NCI-H2227 treated with DMSO at 0.1 percent for 48 hours (cell line): ENCODE measurements around the gene PCDHGB3.
"Not testable (repeated sequence)": the region's sequence is repeated elsewhere in the genome, so short reads cannot be mapped to it uniquely, and the experiment has no call there.

ENCODE experiments used
- DNase-seq: peaks from one replicate; lab custom pipeline; 2025; lab: John Stamatoyannopoulos, UW

PCDHGB3 gene

DNA sequence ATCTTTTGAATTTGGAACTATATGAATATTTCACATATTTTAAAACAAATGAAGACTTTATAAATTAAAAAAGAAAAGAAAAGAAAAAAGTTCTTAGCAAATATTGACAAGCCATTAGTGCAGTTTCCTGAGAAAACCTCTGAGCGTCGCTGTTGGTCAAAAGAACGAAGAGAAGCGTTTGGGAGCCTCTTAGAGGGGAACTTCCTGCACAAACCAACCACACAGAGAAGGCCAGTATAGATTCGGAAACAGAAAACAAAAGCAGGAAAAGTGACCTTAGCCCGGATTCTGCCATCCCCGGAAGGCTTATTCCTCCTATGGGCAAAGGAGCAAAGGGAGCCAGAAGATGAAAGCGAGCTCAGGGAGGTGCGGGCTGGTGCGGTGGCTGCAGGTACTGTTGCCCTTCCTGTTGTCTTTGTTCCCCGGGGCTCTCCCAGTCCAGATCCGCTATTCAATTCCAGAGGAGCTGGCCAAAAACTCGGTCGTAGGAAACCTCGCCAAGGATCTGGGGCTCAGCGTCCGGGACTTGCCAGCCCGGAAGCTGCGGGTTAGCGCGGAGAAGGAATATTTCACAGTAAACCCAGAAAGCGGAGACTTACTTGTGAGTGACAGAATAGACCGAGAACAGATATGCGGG, 10.1 kb upstream of the PCDHGB3 start, which contains the start of gene PCDHGB2:
Gene PCDHGB2, plus strand, starts transcription at position 205 of the 637 bp plus-strand sequence. Its CDS starts 142 bp downstream, at position 347.
- DNase-seq: no peak

DNA sequence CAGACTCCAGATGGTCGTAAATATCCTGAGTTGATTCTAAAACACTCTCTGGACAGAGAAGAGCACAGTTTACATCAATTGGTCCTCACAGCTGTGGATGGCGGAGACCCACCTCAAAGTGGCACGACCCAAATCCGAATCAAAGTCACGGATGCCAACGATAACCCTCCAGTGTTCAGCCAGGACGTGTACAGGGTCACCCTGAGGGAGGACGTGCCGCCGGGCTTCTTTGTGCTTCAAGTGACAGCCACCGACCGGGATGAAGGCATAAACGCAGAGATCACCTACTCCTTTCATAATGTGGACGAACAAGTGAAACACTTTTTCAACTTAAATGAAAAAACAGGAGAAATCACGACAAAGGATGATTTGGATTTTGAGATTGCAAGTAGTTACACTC, 9.4 kb upstream of the PCDHGB3 start:
- no peak for DNase-seq

DNA sequence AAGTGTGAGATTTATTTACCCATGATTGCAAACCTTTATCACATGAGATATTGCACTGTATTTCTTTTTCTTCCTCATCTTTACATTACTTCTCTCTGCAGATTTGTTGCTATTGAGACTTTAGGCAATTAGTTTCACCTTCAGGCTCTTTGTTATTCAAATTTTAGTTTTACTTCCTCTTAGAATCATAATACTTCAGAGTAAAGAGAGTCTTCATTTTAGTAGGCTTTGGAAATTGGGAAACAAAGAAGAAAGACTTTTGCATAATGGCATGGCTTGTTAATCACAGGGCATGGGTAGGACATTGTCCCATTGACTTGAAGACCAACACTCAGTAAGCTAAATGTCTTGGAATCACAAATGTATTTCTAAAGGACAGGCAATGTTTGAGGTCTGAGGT, 7.3 kb upstream of the PCDHGB3 start:
- DNase-seq: no peak

DNA sequence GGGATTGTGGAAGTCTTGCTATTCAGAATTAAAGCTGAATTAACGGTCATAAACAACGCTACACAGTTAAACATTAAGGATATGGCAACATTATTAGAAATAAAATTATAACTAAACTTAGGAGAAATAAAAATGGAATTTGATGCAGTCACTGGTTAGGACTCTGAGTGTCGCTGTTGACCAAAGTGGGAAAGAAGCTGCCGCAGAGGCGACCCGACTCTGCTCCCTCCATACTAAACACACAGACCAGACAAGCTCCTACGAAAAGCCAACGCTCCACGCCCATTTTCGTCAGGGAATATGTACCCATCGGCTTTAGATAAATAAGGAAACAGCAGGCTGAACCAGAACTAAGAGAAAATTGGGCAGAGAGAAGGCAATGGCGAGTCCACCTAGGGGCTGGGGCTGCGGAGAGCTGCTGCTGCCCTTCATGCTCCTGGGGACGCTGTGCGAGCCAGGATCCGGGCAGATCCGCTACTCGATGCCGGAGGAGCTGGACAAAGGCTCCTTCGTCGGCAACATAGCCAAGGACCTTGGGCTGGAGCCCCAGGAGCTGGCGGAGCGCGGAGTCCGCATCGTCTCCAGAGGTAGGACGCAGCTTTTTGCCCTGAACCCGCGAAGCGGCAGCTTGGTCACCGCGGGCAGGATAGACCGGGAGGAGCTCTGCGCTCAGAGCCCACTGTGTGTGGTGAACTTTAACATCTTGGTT, 5.9 kb upstream of the PCDHGB3 start, which contains the start of gene PCDHGA5:
Gene PCDHGA5, plus strand, starts transcription at position 211 of the 709 bp plus-strand sequence. Its CDS starts 169 bp downstream, at position 380.
- no peak for DNase-seq

DNA sequence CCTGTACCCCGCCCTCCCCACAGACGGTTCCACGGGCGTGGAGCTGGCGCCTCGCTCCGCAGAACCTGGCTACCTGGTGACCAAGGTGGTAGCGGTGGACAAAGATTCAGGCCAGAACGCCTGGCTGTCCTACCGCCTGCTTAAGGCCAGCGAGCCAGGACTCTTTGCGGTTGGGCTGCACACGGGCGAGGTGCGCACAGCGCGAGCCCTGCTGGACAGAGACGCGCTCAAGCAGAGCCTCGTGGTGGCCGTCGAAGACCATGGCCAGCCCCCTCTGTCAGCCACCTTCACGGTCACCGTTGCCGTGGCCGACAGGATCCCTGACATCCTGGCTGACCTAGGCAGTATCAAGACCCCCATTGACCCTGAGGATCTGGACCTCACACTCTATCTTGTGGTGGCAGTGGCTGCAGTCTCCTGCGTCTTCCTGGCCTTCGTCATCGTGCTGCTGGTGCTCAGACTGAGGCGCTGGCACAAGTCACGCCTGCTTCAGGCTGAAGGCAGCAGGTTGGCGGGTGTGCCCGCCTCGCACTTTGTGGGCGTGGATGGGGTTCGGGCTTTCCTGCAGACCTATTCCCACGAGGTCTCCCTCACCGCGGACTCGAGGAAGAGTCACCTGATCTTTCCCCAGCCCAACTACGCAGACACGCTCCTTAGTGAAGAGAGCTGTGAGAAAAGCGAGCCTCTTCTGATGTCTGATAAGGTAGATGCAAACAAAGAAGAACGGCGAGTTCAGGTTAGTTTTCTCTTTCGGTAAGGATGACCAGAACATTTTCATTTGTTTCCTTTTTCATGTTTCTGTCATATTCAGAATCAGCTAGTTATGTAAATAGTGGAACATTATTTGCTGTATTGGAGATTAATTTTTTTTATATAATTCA, 3.8 kb upstream of the PCDHGB3 start:
- DNase-seq: no peak

DNA sequence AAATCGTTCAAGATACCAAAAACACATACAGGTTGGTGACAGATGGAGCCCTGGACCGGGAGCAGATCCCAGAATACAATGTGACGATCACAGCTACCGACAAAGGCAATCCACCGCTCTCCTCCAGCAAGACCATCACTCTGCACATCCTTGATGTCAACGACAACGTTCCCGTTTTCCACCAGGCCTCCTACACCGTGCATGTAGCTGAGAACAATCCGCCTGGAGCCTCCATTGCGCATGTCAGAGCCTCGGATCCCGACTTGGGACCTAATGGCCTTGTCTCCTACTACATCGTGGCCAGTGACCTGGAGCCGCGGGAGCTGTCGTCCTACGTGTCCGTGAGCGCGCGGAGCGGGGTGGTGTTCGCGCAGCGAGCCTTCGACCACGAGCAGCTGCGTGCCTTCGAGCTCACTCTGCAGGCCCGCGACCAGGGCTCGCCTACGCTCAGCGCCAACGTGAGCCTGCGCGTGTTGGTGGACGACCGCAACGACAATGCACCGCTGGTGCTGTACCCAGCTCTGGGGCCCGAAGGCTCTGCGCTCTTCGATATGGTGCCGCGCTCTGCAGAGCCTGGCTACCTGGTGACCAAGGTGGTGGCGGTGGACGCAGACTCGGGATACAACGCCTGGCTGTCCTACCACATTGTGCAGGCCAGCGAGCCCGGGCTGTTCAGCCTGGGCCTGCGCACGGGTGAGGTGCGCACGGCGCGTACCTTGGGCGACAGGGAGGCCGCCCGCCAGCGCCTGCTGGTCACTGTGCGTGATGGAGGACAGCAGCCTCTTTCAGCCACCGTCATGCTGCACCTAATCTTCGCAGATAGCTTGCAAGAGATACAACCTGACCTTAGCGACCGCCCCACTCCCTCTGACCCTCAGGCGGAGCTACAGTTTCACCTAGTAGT, 1.8 kb downstream of the PCDHGB3 start:
- no peak for DNase-seq

DNA sequence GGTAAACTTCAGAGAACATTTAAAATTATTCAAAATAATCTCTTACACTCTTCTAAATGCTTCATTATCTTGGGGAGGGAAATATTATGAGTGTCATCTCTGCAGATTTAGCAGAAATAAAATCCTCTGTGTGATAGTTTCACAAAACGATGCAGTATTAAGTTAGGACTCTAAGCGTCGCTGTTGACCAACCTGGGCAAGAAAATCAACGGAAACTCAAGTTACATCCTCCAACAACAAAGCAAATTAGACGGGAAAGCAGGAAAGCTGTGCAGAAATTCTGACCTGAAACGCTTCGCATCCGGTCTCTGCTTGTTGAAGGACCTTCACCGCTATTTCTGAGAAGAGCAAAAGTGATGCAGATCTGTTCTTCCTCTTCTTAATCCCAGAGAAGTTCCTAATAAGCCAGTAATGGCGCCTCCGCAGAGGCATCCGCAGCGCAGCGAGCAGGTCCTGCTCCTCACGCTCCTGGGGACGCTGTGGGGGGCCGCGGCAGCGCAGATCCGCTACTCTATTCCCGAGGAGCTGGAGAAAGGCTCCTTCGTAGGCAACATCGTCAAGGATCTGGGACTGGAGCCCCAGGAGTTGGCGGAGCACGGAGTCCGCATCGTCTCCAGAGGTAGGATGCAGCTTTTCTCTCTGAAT, 3.8 kb downstream of the PCDHGB3 start, which contains the start of gene PCDHGA6:
Gene PCDHGA6, plus strand, starts transcription at position 219 of the 645 bp plus-strand sequence. Its CDS starts 193 bp downstream, at position 412.
- no peak for DNase-seq

DNA sequence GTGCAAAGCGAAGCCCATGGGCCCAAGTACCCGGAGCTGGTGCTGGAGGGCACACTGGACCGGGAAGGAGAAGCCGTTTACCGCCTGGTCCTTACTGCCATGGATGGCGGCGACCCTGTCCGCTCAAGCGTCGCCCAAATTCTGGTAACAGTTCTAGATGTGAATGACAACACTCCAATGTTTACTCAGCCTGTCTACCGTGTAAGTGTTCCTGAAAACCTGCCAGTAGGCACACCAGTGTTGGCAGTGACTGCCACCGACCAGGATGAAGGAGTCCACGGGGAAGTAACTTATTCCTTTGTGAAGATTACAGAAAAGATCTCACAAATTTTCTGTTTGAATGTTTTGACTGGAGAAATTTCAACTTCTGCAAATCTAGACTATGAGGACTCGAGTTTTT, 4.6 kb downstream of the PCDHGB3 start:
- DNase-seq: no peak

DNA sequence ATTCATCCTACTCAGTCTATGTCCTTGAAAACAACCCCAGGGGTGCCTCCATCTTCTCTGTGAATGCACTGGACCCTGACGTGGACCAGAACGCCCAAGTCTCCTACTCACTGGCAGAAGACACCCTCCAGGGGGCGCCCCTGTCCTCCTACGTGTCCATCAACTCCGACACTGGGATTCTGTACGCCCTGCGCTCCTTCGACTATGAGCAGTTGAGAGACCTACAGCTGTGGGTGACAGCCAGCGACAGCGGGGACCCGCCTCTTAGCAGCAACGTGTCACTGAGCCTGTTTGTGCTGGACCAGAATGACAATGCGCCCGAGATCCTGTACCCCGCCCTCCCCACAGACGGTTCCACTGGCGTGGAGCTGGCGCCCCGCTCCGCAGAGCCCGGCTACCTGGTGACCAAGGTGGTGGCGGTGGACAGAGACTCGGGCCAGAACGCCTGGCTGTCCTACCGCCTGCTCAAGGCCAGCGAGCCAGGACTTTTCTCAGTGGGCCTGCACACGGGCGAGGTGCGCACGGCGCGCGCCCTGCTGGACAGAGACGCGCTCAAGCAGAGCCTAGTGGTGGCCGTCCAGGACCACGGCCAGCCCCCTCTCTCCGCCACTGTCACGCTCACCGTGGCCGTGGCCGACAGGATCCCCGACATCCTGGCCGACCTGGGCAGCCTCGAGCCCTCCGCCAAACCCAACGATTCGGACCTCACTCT, 5.6 kb downstream of the PCDHGB3 start:
- DNase-seq: not testable (repeated sequence)

DNA sequence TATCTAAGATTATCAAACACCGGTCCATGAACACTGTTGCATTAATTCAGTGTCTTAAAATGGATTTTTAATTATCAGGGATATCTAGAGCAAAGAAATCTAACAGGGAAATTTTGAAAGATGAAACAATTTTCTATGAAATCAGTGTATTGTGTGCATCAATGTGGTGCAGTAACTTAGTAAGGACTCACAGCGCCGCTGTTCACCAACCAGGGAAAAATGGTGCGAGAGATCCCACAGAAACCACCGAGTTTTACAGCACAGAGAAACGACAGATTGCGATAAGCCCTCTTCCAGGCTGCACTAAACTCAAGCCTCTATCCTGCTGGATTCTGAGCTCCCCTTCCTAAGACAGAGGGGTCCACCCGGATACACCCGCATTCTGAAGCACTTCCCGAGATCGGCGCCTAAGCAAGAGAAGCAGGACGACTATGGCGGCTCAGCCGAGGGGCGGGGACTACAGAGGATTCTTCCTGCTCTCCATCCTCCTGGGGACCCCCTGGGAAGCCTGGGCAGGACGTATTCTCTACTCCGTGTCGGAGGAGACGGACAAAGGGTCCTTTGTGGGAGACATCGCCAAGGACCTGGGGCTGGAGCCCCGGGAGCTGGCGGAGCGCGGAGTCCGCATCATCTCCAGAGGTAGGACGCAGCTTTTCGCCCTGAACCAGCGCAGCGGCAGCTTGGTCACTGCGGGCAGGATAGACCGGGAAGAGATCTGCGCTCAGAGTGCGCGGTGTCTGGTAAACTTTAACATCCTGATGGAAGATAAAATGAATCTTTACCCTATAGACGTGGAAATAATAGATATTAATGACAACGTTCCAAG, 12.6 kb downstream of the PCDHGB3 start, which contains the start of gene PCDHGA7:
Gene PCDHGA7, plus strand, starts transcription at position 274 of the 826 bp plus-strand sequence. Its CDS starts 158 bp downstream, at position 432.
- peak; percentile 60 for DNase-seq

DNA sequence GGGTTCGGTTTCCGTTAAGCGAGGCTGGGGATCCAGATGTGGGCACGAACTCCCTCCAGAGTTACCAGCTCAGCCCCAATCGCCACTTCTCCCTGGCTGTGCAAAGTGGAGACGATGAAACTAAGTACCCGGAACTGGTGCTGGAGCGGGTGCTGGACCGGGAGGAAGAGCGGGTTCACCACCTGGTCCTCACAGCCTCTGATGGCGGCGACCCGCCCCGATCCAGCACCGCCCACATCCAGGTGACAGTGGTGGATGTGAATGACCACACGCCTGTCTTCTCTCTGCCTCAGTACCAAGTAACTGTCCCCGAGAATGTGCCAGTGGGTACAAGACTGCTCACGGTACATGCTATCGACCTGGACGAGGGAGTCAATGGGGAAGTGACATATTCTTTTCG, 13.3 kb downstream of the PCDHGB3 start:
- DNase-seq: no peak

DNA sequence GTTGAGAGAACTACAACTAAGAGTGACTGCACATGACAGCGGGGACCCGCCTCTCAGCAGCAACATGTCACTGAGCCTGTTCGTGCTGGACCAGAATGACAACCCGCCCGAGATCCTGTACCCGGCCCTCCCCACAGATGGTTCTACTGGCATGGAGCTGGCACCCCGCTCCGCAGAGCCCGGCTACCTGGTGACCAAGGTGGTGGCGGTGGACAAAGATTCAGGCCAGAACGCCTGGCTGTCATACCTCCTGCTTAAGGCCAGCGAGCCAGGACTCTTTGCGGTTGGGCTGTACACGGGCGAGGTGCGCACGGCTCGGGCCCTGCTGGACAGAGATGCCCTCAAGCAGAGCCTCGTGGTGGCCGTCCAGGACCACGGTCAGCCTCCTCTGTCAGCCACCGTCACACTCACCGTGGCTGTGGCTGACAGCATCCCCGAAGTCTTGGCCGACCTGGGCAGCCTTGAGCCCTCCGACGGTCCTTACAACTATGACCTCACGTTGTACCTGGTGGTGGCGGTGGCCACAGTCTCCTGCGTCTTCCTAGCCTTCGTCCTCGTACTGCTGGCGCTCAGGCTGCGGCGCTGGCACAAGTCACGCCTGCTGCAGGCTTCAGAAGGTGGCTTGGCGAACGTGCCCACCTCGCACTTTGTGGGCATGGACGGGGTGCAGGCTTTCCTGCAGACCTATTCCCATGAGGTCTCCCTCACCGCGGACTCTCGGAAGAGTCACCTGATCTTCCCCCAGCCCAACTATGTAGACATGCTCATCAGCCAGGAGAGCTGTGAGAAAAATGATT, 14.6 kb downstream of the PCDHGB3 start:
- DNase-seq: no peak

DNA sequence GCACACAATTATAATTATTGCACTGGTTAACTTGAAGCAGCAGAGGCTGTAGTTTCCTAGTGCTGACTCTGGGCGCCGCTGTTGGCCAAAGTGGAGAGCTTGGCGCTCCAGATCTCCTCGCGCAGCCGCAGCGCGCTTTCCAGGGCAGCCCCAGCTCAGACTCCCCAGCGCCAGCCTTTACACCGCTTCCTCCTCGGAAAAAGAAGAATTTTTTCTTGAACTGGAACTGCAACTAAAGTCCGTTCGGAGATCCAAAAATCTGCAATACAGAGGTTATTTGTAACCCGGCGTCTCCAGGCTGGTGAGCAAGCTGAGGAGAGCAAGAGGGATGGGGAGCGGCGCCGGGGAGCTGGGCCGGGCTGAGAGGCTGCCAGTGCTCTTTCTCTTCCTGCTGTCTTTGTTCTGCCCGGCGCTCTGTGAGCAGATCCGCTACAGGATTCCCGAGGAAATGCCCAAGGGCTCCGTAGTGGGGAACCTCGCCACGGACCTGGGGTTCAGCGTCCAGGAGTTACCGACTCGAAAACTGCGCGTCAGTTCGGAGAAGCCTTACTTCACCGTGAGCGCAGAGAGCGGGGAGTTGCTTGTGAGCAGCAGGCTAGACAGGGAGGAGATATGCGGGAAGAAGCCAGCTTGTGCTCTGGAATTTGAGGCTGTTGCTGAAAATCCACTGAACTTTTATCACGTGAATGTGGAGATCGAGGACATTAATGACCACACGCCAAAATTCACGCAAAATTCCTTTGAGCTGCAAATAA, 17.7 kb downstream of the PCDHGB3 start, which contains the start of gene PCDHGB4:
Gene PCDHGB4, plus strand, starts transcription at position 142 of the 755 bp plus-strand sequence. Its CDS starts 187 bp downstream, at position 329.
- not testable (repeated sequence) for DNase-seq

DNA sequence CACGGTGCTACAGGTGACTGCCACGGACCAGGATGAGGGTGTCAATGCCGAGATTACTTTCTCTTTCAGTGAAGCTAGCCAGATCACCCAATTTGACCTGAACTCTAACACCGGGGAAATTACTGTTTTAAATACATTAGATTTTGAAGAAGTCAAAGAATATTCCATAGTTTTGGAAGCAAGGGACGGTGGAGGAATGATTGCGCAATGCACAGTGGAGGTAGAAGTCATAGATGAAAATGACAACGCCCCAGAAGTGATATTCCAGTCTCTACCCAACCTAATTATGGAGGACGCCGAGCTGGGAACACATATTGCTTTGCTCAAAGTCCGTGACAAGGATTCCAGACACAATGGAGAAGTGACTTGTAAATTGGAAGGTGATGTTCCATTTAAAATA, 18.6 kb downstream of the PCDHGB3 start:
- no peak for DNase-seq

DNA sequence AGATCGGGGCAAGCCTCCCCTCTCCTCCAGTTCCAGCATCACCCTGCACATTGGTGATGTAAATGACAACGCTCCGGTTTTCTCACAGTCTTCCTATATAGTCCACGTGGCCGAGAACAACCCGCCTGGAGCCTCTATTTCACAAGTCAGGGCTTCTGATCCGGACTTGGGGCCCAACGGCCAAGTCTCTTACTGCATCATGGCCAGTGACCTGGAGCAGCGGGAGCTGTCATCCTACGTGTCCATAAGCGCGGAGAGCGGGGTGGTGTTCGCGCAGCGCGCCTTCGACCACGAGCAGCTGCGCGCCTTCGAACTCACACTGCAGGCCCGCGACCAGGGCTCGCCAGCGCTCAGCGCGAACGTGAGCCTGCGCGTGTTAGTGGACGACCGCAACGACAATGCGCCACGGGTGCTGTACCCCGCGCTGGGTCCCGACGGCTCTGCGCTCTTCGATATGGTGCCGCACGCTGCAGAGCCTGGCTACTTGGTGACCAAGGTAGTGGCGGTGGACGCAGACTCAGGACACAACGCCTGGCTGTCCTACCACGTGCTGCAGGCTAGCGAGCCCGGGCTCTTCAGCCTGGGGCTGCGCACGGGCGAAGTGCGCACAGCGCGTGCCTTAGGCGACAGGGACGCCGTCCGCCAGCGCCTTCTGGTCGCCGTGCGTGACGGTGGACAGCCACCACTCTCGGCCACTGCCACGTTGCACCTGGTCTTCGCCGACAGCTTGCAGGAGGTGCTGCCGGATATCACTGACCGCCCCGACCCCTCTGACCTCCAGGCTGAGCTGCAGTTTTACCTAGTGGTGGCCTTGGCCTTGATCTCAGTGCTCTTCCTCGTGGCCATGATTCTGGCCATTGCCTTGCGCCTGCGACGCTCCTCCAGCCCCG, 19.4 kb downstream of the PCDHGB3 start:
- no peak for DNase-seq
